Mesenchymal stem cell (in vitro differentiated cells and primary cell): ENCODE measurements around the gene RBM15B.

Source experiments
- DNase-seq: peaks from one replicate; pipeline ENCODE4 v3.0.0-alpha.2; 2013
- H2AFZ ChIP-seq: one replicate; pipeline ENCODE4 v1.6.1; 2013; ENCODE audit warnings: low read depth, mild to moderate bottlenecking, control low read depth, inconsistent platforms, low read length, moderate library complexity
- H2AK5ac ChIP-seq: 2 replicates; pipeline ENCODE4 v1.6.1; 2013; ENCODE audit warnings: low read length, moderate library complexity, mild to moderate bottlenecking, inconsistent platforms; ENCODE audit not compliant: severe bottlenecking
- H2BK120ac ChIP-seq: one replicate; pipeline ENCODE4 v1.6.1; 2013; ENCODE audit warnings: low read depth, mild to moderate bottlenecking, inconsistent platforms, low read length, moderate library complexity
- H2BK12ac ChIP-seq, 2 experiments: one replicate each; pipeline ENCODE4 v1.6.1; 2013; ENCODE audit warnings: inconsistent platforms in 2 of 2, low read length in 2 of 2, mild to moderate bottlenecking in 2 of 2, moderate library complexity in 2 of 2, control low read depth in 1 of 2
- H2BK15ac ChIP-seq: one replicate; pipeline ENCODE4 v1.6.1; 2013; ENCODE audit warnings: mild to moderate bottlenecking, low read depth, inconsistent platforms; ENCODE audit not compliant: poor library complexity, severe bottlenecking
- H2BK5ac ChIP-seq: 2 replicates; pipeline ENCODE4 v1.6.1; 2013; ENCODE audit warnings: low read depth, mild to moderate bottlenecking, low read length, control low read depth, inconsistent platforms; ENCODE audit not compliant: poor library complexity, severe bottlenecking
- H3K14ac ChIP-seq, 2 experiments: one replicate each; pipeline ENCODE4 v1.6.1; 2013; ENCODE audit warnings: inconsistent platforms in 2 of 2, low read length in 2 of 2, control low read depth in 1 of 2, mild to moderate bottlenecking in 1 of 2, moderate library complexity in 1 of 2
- H3K18ac ChIP-seq, 2 experiments: one replicate each; pipeline ENCODE4 v1.6.1; 2013; ENCODE audit warnings: inconsistent platforms in 2 of 2, low read length in 2 of 2, control low read depth in 1 of 2, low read depth in 1 of 2, mild to moderate bottlenecking in 1 of 2
- H3K23ac ChIP-seq, 2 experiments: one replicate each; pipeline ENCODE4 v1.6.1; 2013; ENCODE audit warnings: inconsistent platforms in 2 of 2, low read length in 2 of 2, mild to moderate bottlenecking in 2 of 2, moderate library complexity in 2 of 2, control low read depth in 1 of 2
- H3K27ac ChIP-seq: 2 replicates; pipeline ENCODE4 v1.5.1; 2013; ENCODE audit warnings: mild to moderate bottlenecking, moderate library complexity, low read length, control low read depth, inconsistent platforms; ENCODE audit not compliant: poor library complexity, severe bottlenecking
- H3K27me3 ChIP-seq, 2 experiments: 2 replicates each; pipeline versions ENCODE4 v1.6.1 to v1.7.0; 2013; ENCODE audit warnings: low read length in 2 of 2, mild to moderate bottlenecking in 2 of 2, moderate library complexity in 2 of 2, control low read depth in 1 of 2, inconsistent platforms in 1 of 2; ENCODE audit not compliant: control insufficient read depth in 1 of 2, insufficient read depth in 1 of 2
- H3K36me3 ChIP-seq, 2 experiments: 2 replicates each; pipeline versions ENCODE4 v1.6.1 to v1.7.0; 2013; ENCODE audit warnings: low read length in 2 of 2, control low read depth in 1 of 2, inconsistent platforms in 1 of 2, low read depth in 1 of 2, mild to moderate bottlenecking in 1 of 2; ENCODE audit not compliant: insufficient read depth in 2 of 2, control insufficient read depth in 1 of 2
- H3K4ac ChIP-seq, 2 experiments: one replicate each; pipeline ENCODE4 v1.6.1; 2013; ENCODE audit warnings: inconsistent platforms in 2 of 2, low read length in 2 of 2, mild to moderate bottlenecking in 2 of 2, moderate library complexity in 2 of 2, control low read depth in 1 of 2, low read depth in 1 of 2
- H3K4me1 ChIP-seq: 2 replicates; pipeline ENCODE4 v1.6.1; 2013; ENCODE audit warnings: low read depth, low read length, control low read depth; ENCODE audit not compliant: control insufficient read depth, insufficient read depth
- H3K4me2 ChIP-seq: 2 replicates; pipeline ENCODE4 v1.6.1; 2013; ENCODE audit warnings: low read length, mild to moderate bottlenecking, inconsistent platforms; ENCODE audit not compliant: poor library complexity, severe bottlenecking
- H3K4me3 ChIP-seq, 2 experiments: 2 replicates each; pipeline versions ENCODE4 v1.5.1 to v1.7.0; 2013; ENCODE audit warnings: low read length in 2 of 2, mild to moderate bottlenecking in 2 of 2, control low read depth in 1 of 2, low read depth in 1 of 2; ENCODE audit not compliant: insufficient read depth in 1 of 2
- H3K79me1 ChIP-seq: replicated peaks from 2 replicates; pipeline ENCODE4 v1.6.1; 2013; ENCODE audit warnings: mild to moderate bottlenecking, control low read depth, low read length, inconsistent platforms; ENCODE audit not compliant: poor library complexity, severe bottlenecking
- H3K9ac ChIP-seq: 2 replicates; pipeline ENCODE4 v1.7.0; 2013; ENCODE audit warnings: mild to moderate bottlenecking, low read length, moderate library complexity
- H3K9me3 ChIP-seq: 2 replicates; pipeline ENCODE4 v1.7.0; 2013; ENCODE audit warnings: mild to moderate bottlenecking, low read length; ENCODE audit not compliant: control insufficient read depth
- H4K8ac ChIP-seq: one replicate; pipeline ENCODE4 v1.6.1; 2013; ENCODE audit warnings: inconsistent platforms, mild to moderate bottlenecking, low read length, moderate library complexity
- H4K91ac ChIP-seq: one replicate; pipeline ENCODE4 v1.6.1; 2013; ENCODE audit warnings: mild to moderate bottlenecking, low read length, inconsistent platforms
- whole genome bisulfite sequencing: methylation state at CpG from one replicate; pipeline ENCODE4 v1.1.7; 2013; ENCODE audit warnings: mixed read lengths; 5-methylcytosine and 5-hydroxymethylcytosine counted together

Gene RBM15B

GRCh38 chr3:51434110-51434509 is 43.0 kb downstream of the RBM15B start:
- Histone ChIP-seq H2BK15ac (no peak overlapping the region), H3K23ac (no peak overlapping the region), H2AFZ (no peak overlapping the region), H2AK5ac (no peak overlapping the region), H3K4me2 (no peak overlapping the region), H3K4ac (no peak overlapping the region), H3K14ac (no peak overlapping the region), H3K4me1 (no peaks in the 10 kb centered on the region), H3K36me3 (peaks cover 16 to 51% of the 10 kb centered on the region in 2 experiments), H3K9ac (no peak overlapping the region), H4K91ac (no peak overlapping the region), H2BK12ac (no peak overlapping the region), H3K27me3 (no peaks in the 10 kb centered on the region), H4K8ac (peak overlapping the region; percentile 28), H3K79me1 (peaks cover 13% of the 10 kb centered on the region), H2BK120ac (no peak overlapping the region), H2BK5ac (no peak overlapping the region), H3K9me3 (no peaks in the 10 kb centered on the region), H3K27ac (no peak overlapping the region), H3K18ac (no peak overlapping the region), H3K4me3 (no peak overlapping the region)
- no peak for DNase-seq
- WGBS = 96% methylated on average over 5 of the region's 5 CpGs

- Histone ChIP-seq H3K4me1 (no peaks in the 10 kb centered on the region), H4K91ac (no peak overlapping the region), H3K79me1 (peaks cover 12% of the 10 kb centered on the region), H3K23ac (no peak overlapping the region), H3K27ac (no peak overlapping the region), H2BK120ac (no peak overlapping the region), H2BK12ac (no peak overlapping the region), H3K4me2 (no peak overlapping the region), H4K8ac (no peak overlapping the region), H3K4ac (no peak overlapping the region), H2AFZ (no peak overlapping the region), H3K9me3 (no peaks in the 10 kb centered on the region), H3K36me3 (peaks cover 17 to 49% of the 10 kb centered on the region in 2 experiments), H3K14ac (no peak overlapping the region), H2AK5ac (no peak overlapping the region), H3K9ac (no peak overlapping the region), H3K27me3 (no peaks in the 10 kb centered on the region), H3K18ac (no peak overlapping the region), H2BK15ac (no peak overlapping the region), H3K4me3 (no peak overlapping the region), H2BK5ac (no peak overlapping the region)
- peak; percentile 50 for DNase-seq
These were observed 43.8 kb downstream of the RBM15B start for GRCh38 chr3:51434746-51435327.

DNA sequence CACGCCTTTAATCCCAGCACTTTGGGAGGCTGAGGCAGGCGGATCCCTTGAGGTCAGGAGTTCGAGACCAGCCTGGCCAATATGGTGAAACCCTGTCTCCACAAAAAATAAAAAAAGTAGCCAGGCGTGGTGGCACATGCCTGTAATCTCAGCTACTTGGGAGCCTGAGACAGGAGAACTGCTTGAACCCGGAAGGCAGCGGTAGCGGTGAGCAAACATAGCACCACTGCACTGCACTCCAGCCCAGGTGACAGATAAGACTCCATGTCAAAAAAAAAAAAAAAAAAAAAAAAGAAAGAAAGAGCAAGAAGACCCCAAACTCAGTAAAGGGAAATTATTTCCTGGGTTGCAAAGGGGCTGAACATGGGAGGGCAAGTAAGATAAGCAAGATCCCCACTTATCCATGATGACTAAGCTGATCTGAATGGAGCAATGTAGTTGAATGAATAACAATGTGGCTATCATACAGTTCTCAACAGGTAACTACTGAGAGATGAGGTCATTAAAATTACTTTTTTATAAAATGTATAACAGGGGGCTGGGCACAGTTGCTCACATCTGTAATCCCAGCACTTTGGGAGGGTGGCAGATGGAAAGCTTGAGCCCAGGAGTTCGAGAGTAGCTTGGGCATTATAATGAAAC is 46.0 kb downstream of the RBM15B start:
- Histone ChIP-seq H3K4ac (no peak overlapping the region), H3K4me1 (no peaks in the 10 kb centered on the region), H3K4me2 (no peak overlapping the region), H3K18ac (no peak overlapping the region), H3K36me3 (peaks cover 20 to 57% of the 10 kb centered on the region in 2 experiments), H3K79me1 (peaks cover 15% of the 10 kb centered on the region), H2AFZ (no peak overlapping the region), H3K9me3 (no peaks in the 10 kb centered on the region), H3K27me3 (no peaks in the 10 kb centered on the region), H3K4me3 (no peak overlapping the region), H3K27ac (no peak overlapping the region), H3K14ac (no peak overlapping the region), H2AK5ac (no peak overlapping the region), H4K91ac (no peak overlapping the region), H2BK5ac (no peak overlapping the region), H2BK12ac (no peak overlapping the region), H4K8ac (no peak overlapping the region), H2BK15ac (no peak overlapping the region), H2BK120ac (no peak overlapping the region), H3K23ac (no peak overlapping the region), H3K9ac (no peak overlapping the region)
- no peak for DNase-seq
- 95% methylated on average over 6 of the region's 8 CpGs for WGBS

DNA sequence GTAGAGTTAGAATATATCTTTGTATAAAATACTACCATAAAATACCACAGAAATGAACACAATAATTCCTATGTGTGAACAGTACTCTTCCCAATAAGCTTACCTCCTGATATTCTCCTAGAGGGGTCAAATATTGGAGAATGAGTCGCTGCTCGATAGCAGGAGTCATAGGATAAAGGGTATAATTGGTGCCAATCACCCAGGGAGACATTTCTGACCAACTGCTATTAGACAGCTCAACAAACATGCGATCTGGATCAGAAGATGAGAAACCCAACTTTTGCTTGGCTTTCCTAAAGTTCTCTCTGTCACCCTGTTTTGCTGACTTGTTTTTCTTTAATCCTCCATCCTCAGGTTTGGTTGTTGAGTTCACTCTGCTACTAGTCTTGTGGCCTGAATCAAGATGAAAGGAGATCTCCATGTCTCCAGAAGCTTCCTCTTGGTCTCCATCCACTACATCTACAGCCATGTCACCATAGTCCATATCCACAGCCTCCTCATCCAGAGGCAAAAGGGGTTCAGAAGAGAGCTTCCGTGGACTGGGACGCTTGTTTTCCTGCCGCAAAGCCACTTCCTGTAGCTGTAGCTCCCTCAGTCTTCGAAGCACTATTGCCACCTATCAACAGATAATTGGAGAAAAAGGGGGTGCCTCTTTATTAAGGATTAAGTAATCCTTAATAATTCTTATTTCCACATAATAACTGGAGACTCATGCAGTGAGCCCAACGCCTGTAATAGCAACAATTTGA is 50.4 kb downstream of the RBM15B start:
- H3K4ac ChIP-seq = no peak overlapping the region

More for the DNA sequence above, 50.4 kb downstream of the RBM15B start:
- H3K79me1 ChIP-seq = peaks cover 15% of the 10 kb centered on the region
- no peak overlapping the region for H4K91ac ChIP-seq
- no peak overlapping the region for H3K9ac ChIP-seq
- H2BK12ac ChIP-seq = no peak overlapping the region
- no peak overlapping the region for H2BK5ac ChIP-seq
- H3K4me1 ChIP-seq = no peaks in the 10 kb centered on the region
- H3K4me2 ChIP-seq = no peak overlapping the region
- no peak overlapping the region for H3K27ac ChIP-seq
- H4K8ac ChIP-seq = no peak overlapping the region
- no peak for DNase-seq
- no peak overlapping the region for H3K14ac ChIP-seq
- no peak overlapping the region for H3K4me3 ChIP-seq
- H2AK5ac ChIP-seq = no peak overlapping the region
- H3K27me3 ChIP-seq = no peaks in the 10 kb centered on the region
- no peak overlapping the region for H2AFZ ChIP-seq
- 100% methylated on average over 7 of the region's 8 CpGs for whole genome bisulfite sequencing
- H2BK15ac ChIP-seq = no peak overlapping the region
- H3K9me3 ChIP-seq = no peaks in the 10 kb centered on the region
- H2BK120ac ChIP-seq = no peak overlapping the region
- no peak overlapping the region for H3K23ac ChIP-seq
- H3K18ac ChIP-seq = no peak overlapping the region
- H3K36me3 ChIP-seq = peaks cover 11 to 51% of the 10 kb centered on the region in 2 experiments
